Caki2 (cell line): Measurements from ENCODE around the gene PM20D2. TPM values are rescaled to one million over a fixed set of nuclear protein-coding genes. Genes with fewer than 3 reads are reported as not detected.

Experiments used
- DNase-seq: peaks from one replicate; pipeline ENCODE4 v3.0.0-alpha.2; 2015; ENCODE audit warnings: low read depth
- in situ Hi-C: cut with HindIII; loops from 2 replicates; pipeline ENCODE4 v1.10.0; 2016; ENCODE audit warnings: low sequenced_read_pairs, low pct_unique_long_range_greater_than_20kb, mixed read lengths
- total RNA-seq: library from RNA; depleted of rRNA; stranded (reverse); fragments of >200 nt; shearing (Covaris generic); gene quantifications from 2 replicates; pipeline ENCODE4 v1.2.3, GENCODE V29; 2014; ENCODE audit warnings: low replicate concordance; rRNA removed

The PM20D2 gene
- total RNA-seq, 1 experiment from 2014 or later = 21.8 TPM

DNA sequence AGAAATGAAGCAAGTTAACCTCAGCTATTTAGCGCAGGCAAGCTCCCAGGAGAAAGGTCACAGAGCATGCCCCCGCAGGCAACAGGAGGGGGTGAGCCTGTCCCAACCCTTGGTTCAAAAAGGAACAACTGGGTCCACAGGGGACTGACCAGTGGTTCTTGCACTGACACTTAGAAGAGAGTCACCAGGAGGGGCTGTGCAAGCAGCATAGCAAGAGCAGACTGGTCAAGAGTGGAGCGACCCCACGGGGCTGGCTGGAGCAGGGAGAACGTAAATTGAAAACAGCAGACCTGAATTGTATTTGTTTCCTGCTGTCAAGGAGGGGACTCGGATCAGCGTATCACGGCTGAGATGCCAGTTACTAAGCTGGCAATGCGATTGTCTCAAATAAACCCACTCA, 38.5 kb downstream of the PM20D2 start:
- in situ Hi-C loops = no loop called here

DNA sequence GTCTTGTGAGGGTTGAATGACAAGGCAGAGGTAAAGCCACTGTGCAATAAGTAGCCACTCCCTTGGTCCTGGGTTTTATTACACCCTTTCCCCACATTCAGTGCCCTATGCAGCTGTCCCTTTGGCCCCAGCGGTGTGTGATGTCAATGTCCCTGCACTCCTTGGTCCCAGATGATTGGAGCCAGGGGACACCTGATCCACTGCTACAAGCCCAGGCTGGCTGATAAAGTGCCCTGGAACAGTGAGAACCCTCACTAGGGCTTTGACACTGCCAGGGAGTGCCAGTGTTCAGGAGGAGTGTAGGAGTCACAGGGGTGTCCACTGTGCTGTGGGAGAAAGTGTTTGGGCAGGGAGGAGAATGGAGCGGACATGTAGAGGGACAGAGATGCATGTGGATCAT, 40.9 kb downstream of the PM20D2 start:
- DNase-seq = no peak
- in situ Hi-C loops = no loop called here

More for the DNA sequence above, 38.5 kb downstream of the PM20D2 start:
- DNase-seq = no peak

DNA sequence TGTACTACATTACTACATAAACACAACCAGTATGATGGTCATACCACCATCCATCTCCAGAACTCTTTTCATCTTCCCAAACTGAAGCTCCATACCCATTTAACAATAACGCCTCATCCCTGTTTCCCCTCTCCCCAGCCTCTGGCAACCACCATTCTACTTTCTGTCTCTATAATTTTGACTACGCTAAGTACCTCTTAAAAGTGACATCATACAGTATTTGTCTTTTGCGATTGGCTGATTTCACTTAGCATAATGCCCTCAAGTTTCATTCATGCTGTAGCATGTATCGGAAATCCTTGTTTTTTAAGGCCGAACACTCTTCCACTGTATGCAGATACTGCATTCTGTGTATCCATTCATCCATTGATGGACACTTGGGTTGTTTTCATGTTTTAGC, 41.6 kb downstream of the PM20D2 start:
- in situ Hi-C loops = no loop called here
- no peak for DNase-seq

DNA sequence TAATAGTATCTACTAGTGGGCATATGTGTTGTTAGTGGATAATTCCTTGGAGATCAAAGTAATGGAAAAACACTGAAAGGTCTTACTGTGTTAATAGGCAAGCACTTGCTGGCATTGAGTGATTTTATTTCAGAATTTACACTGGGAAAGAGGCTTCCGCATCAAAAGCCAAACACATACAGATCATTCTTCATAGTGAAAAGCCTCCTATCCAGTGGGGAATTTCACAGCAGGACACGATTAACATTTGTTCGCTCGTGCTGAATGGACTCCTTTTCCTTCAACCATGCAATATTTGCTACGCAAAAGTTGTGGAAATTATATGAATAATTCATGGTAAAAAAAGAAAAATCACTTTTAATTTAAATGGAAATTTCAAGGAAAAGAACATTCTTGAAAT, 44.9 kb downstream of the PM20D2 start:
- no peak for DNase-seq
- in situ Hi-C loops = no loop called here

GRCh38 chr6:89194559-89194958, 48.7 kb downstream of the PM20D2 start:
- in situ Hi-C loops = no loop called here
- DNase-seq = no peak

DNA sequence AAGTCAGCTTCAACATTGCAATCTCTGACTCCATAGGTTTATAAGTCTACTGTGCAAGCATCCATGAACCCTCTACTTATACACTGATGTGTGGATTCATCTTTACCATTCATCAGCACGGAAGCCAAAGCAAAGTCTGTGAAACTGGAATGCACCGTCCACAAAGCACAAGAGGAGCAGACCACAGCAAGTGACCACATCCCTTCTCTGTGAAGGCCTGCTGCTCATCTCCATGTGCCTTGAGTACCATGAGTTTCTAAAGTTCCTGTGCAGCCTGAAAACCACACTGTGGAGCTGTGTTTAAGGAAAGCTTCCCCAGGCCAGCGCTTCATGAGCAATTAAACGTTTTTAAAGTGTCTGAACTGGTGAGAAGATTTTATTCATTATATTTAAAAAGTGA, 51.3 kb downstream of the PM20D2 start:
- in situ Hi-C loops = no loop called here
- DNase-seq = no peak

DNA sequence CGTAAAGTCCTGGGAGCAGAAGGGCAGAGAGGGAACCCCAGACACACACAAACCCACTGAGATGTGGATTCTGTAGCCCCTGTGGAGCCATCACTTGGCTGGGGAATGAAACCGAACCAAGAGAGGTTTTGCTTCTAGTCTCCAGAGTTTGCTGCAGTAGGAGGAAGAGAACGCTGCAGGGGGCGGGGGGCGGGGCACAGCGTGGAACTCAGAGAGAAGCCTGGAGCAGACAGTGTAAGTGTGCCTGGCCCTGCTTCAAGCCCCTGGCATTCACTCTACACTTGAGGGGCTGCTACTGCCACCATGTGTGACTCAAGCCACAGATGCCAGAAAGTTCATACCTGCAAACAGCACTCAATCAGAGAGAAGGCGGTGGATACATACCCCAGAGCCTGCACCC, 52.4 kb downstream of the PM20D2 start:
- DNase-seq = no peak

DNA sequence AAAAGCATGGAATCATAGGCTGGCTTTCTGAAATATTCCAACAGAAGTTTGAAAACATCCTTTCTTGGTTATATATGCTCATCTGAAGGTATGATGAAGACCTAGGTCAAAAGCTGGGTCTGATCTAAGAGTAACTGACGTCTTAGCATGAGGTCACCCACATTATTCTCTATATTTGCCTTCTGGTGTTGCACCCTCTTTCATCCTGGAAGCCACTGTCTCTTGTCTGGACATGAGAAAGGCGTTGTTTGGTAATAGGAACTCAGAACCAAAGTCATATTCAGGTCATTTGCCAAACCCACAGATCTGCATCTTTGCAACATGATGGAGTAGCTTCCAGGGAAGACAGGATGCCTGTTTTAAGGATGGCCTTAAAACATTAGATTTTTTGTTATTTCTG, 53.7 kb downstream of the PM20D2 start:
- DNase-seq = no peak
- in situ Hi-C loops = no loop called here

More for the DNA sequence above, 52.4 kb downstream of the PM20D2 start:
- in situ Hi-C loops = no loop called here

GRCh38 chr6:89200706-89201215, 54.9 kb downstream of the PM20D2 start:
- no peak for DNase-seq
- in situ Hi-C loops = no loop called here

GRCh38 chr6:89204096-89204495, 58.2 kb downstream of the PM20D2 start:
- in situ Hi-C loops = no loop called here
- no peak for DNase-seq

- in situ Hi-C loops = no loop called here
- no peak for DNase-seq
Measured at GRCh38 chr6:89205819-89206218, 60.0 kb downstream of the PM20D2 start.

GRCh38 chr6:89208551-89208950, 62.7 kb downstream of the PM20D2 start:
- in situ Hi-C loops = no loop called here
- no peak for DNase-seq

- no peak for DNase-seq
- in situ Hi-C loops = no loop called here
Measured at GRCh38 chr6:89209457-89209856, 63.6 kb downstream of the PM20D2 start.

GRCh38 chr6:89212472-89212871, 66.6 kb downstream of the PM20D2 start:
- in situ Hi-C loops = no loop called here
- no peak for DNase-seq

- in situ Hi-C loops = no loop called here
Measured at GRCh38 chr6:89214197-89214596, 68.3 kb downstream of the PM20D2 start.

More at GRCh38 chr6:89214197-89214596, 68.3 kb downstream of the PM20D2 start:
- no peak for DNase-seq

Other genes starting within 250 kb of the PM20D2 start
- gene RNGTT, start 182.4 kb upstream of the PM20D2 start, total RNA-seq = 15.6 and 28.0 TPM in 2 replicates
- gene PNRC1, start 65.3 kb upstream of the PM20D2 start, total RNA-seq = 31.7 and 38.3 TPM in 2 replicates
- gene SRSF12, start 28.0 kb upstream of the PM20D2 start, total RNA-seq = 1.9 and 2.8 TPM in 2 replicates
- gene GABRR1, start 71.3 kb downstream of the PM20D2 start, total RNA-seq = 0.61 TPM in 1 of 2 replicates, not detected in the other
- gene GABRR2, start 169.2 kb downstream of the PM20D2 start, total RNA-seq = not detected in 2 replicates
- 26.9 and 33.1 TPM in 2 replicates for gene UBE2J1, start 206.7 kb downstream of the PM20D2 start, total RNA-seq